MM.1S (cell line): Measurements from ENCODE around the gene ANKMY1.

Source experiments
- DNase-seq: peaks from one replicate; pipeline ENCODE4 v3.0.0-alpha.2; 2015
- H2AFZ ChIP-seq: fragments of 300-600 bp; sonication (generic); 2 replicates; pipeline ENCODE4 v1.6.0; 2016; ENCODE audit warnings: antibody characterized with exemption, low read length
- H3F3A ChIP-seq: fragments of 300-600 bp; sonication (generic); 2 replicates; pipeline ENCODE4 v1.6.1; 2016; ENCODE audit warnings: mild to moderate bottlenecking, antibody characterized with exemption, low read length, moderate library complexity, mixed read lengths; ENCODE audit not compliant: insufficient read depth
- H3K27ac ChIP-seq: fragments of 300-600 bp; sonication (generic); 2 replicates; pipeline ENCODE4 v1.5.1; 2016; ENCODE audit warnings: mild to moderate bottlenecking, low read length
- H3K27me3 ChIP-seq: fragments of 300-600 bp; sonication (generic); replicated peaks from 2 replicates; pipeline ENCODE4 v1.6.0; 2016; ENCODE audit warnings: low read length; ENCODE audit not compliant: insufficient read depth
- H3K36me3 ChIP-seq: fragments of 300-600 bp; sonication (generic); replicated peaks from 2 replicates; pipeline ENCODE4 v1.6.1; 2016; ENCODE audit warnings: mild to moderate bottlenecking, low read length, mixed read lengths; ENCODE audit not compliant: insufficient read depth
- H3K4me1 ChIP-seq: fragments of 300-600 bp; sonication (generic); 2 replicates; pipeline ENCODE4 v1.6.1; 2016; ENCODE audit warnings: low read length, mixed read lengths
- H3K4me2 ChIP-seq: fragments of 300-600 bp; sonication (generic); 2 replicates; pipeline ENCODE4 v1.6.0; 2016; ENCODE audit warnings: low read depth, low read length
- H3K4me3 ChIP-seq: fragments of 300-600 bp; sonication (generic); 2 replicates; pipeline ENCODE4 v1.5.1; 2016; ENCODE audit warnings: low read length, mixed read lengths
- H3K79me2 ChIP-seq: fragments of 300-600 bp; sonication (generic); 2 replicates; pipeline ENCODE4 v1.6.1; 2016; ENCODE audit warnings: mixed run types, low read length, mixed read lengths
- H3K9ac ChIP-seq: fragments of 300-600 bp; sonication (generic); 2 replicates; pipeline ENCODE4 v1.6.1; 2016; ENCODE audit warnings: low read length, mixed read lengths
- H3K9me2 ChIP-seq: fragments of 300-600 bp; sonication (generic); replicated peaks from 2 replicates; pipeline ENCODE4 v1.6.1; 2016; ENCODE audit warnings: mild to moderate bottlenecking, low read length, mixed read lengths; ENCODE audit not compliant: insufficient read depth
- H3K9me3 ChIP-seq: fragments of 300-600 bp; sonication (generic); replicated peaks from 2 replicates; pipeline ENCODE4 v1.6.1; 2016; ENCODE audit warnings: mild to moderate bottlenecking, low read length, mixed read lengths; ENCODE audit not compliant: insufficient read depth
- H4K20me1 ChIP-seq: fragments of 300-600 bp; sonication (generic); 2 replicates; pipeline ENCODE4 v1.6.1; 2016; ENCODE audit warnings: mild to moderate bottlenecking, low read length, moderate library complexity, mixed read lengths; ENCODE audit not compliant: insufficient read depth
- CTCF ChIP-seq: fragments of 300-600 bp; sonication (generic); IDR thresholded peaks from 2 replicates; pipeline ENCODE4 v1.5.1; 2016; ENCODE audit warnings: antibody characterized with exemption, low read length, mixed read lengths
- EZH2 ChIP-seq: fragments of 300-600 bp; sonication (generic); optimal IDR thresholded peaks from 2 replicates; pipeline ENCODE3; 2017; ENCODE audit warnings: low read depth, mild to moderate bottlenecking, antibody characterized with exemption, low read length, mixed read lengths
- EZH2phosphoT487 ChIP-seq: fragments of 300-600 bp; sonication (generic); IDR thresholded peaks from 2 replicates; pipeline ENCODE4 v1.6.1; 2018; ENCODE audit warnings: antibody characterized with exemption, low read length

Gene ANKMY1

GRCh38 chr2:240432430-240432819 is 125.4 kb downstream of the ANKMY1 start:
- Histone ChIP-seq H3F3A (peaks cover 13% of the 10 kb centered on the region), H3K9me3 (no peaks in the 10 kb centered on the region), H3K36me3 (no peaks in the 10 kb centered on the region), H2AFZ (no peak overlapping the region), H3K79me2 (no peaks in the 10 kb centered on the region), H3K27ac (no peak overlapping the region), H3K4me2 (no peak overlapping the region), H4K20me1 (no peaks in the 10 kb centered on the region), H3K9me2 (no peaks in the 10 kb centered on the region), H3K4me3 (no peak overlapping the region), H3K4me1 (peaks cover 12% of the 10 kb centered on the region; the same call in 1 of the 2 replicates), H3K27me3 (peaks cover 28% of the 10 kb centered on the region), H3K9ac (no peak overlapping the region)
- TF ChIP-seq EZH2phosphoT487 (no peak), CTCF (no peak), EZH2 (no peak)
- DNase-seq, result no peak

DNA sequence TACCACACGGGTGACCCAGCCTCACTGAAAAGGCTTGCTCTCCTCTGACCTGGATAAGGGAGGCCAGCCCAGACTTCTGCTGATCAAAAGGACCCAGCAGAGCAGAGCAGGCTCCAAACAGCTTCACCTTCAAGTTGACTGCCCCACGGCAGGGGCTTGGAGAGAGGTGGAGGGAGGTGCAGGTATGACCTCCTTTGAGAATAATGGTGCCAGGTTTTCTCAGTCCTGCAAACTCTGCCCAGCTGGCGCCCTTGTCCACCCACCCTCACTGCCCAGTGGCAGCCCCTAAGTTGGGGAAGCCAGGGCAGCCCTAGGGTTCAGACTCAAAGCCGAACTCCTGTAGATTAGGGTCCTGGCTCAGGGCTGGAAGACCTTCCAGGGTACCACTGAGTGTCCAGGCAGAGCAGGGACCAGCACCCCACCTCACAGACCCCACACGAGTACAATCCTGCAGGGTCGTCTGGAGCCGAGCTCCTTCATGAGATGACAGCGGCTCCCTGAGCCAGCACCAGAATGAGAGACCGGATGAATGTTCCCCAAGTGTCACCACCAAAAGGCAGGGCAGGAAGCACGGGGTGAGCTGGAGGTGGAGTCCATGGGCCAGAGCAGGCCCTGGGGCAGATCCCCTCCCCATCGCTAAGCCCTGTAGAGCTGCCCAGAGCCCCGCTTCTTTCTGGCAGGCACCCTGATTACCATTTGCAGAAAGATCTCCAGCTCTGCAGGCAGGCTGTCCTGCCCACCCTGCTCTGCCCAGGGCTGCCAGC is 125.9 kb downstream of the ANKMY1 start:
- H3K27me3 ChIP-seq, result peaks cover 34% of the 10 kb centered on the region
- TF ChIP-seq CTCF (no peak), EZH2 (no peak), EZH2phosphoT487 (no peak)
- H3K9ac ChIP-seq, result no peak overlapping the region
- no peaks in the 10 kb centered on the region for H4K20me1 ChIP-seq
- peaks cover 17% of the 10 kb centered on the region for H3F3A ChIP-seq
- H2AFZ ChIP-seq, result no peak overlapping the region
- H3K79me2 ChIP-seq, result no peaks in the 10 kb centered on the region
- no peak overlapping the region for H3K27ac ChIP-seq
- H3K4me2 ChIP-seq, result no peak overlapping the region
- H3K9me3 ChIP-seq, result no peaks in the 10 kb centered on the region
- no peak for DNase-seq
- H3K9me2 ChIP-seq, result no peaks in the 10 kb centered on the region
- no peak overlapping the region for H3K4me3 ChIP-seq
- peaks cover 12% of the 10 kb centered on the region; the same call in 1 of the 2 replicates for H3K4me1 ChIP-seq
- no peaks in the 10 kb centered on the region for H3K36me3 ChIP-seq

- Histone ChIP-seq H2AFZ (no peak overlapping the region), H3K9me2 (no peaks in the 10 kb centered on the region), H3K4me3 (no peak overlapping the region), H3K4me1 (peaks cover 12% of the 10 kb centered on the region; the same call in 1 of the 2 replicates), H3K36me3 (no peaks in the 10 kb centered on the region), H4K20me1 (no peaks in the 10 kb centered on the region), H3K27me3 (peaks cover 40% of the 10 kb centered on the region), H3K9me3 (no peaks in the 10 kb centered on the region), H3K9ac (no peak overlapping the region), H3K79me2 (no peaks in the 10 kb centered on the region), H3K4me2 (no peak overlapping the region), H3K27ac (no peak overlapping the region), H3F3A (peaks cover 21% of the 10 kb centered on the region)
- TF ChIP-seq EZH2 (no peak), EZH2phosphoT487 (no peak), CTCF (no peak)
- no peak for DNase-seq
Observed at GRCh38 chr2:240431271-240431660, 126.5 kb downstream of the ANKMY1 start.
